Measurements from ENCODE around the gene CABP4. TPM values are rescaled to one million over a fixed set of nuclear protein-coding genes. Genes with fewer than 3 reads are reported as not detected.
"Not testable (repeated sequence)": the region's sequence is repeated elsewhere in the genome, so short reads cannot be mapped to it uniquely, and the experiment has no call there.

CABP4 gene
- total RNA-seq, 1 experiment from 2014 or later, result 2.5 TPM

DNA sequence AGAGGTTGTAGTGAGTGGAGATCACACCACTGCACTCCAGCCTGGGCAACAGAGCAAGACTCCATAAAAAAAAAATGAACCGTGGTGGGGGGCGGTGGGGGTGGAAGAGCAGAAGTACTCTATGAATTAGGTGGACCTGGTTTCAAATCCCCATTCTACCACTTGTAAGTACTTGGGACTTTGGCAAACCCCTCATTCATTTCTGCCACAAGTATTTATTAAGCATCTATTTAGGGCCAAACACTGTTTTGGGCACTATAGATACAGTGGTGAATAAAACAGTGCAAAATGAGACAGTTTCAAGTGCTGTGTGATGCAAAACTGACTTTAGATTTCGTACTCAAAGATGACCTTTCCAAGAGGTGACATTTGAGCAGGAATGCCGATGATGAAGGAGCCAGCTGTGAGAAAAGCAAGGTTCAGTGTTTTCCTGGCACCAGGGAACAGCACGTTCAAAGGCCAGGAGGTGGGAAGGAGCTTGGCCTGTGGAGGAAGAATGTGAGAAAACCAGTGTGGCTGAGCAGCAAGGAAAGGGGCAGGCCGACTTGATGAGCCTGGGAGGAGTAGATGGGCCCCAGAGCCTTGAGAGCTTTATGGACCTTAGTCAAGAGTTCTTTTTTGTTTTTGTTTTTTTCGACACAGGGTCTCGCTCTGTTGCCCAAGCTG lies 15.3 kb downstream of the CABP4 start:
- intact Hi-C loops (cut with micrococcal nuclease; ENCODE audit: unreplicated experiment), result no loop called here
- Histone ChIP-seq H2AFZ (no peak overlapping the region), H3K4me1 (replicated peaks; ENCODE audit: insufficient read depth) (peaks cover 24% of the 10 kb centered on the region), H3F3A (ENCODE audit: insufficient read depth, low read depth) (peaks cover 21% of the 10 kb centered on the region), H3K27me3 (ENCODE audit: insufficient read depth, low read depth) (no peaks in the 10 kb centered on the region), H3K79me2 (ENCODE audit: low read depth) (peaks cover 33% of the 10 kb centered on the region), H3K4me2 (no peak overlapping the region), H3K9me2 (ENCODE audit: insufficient read depth) (no peaks in the 10 kb centered on the region), H4K20me1 (ENCODE audit: insufficient read depth) (no peaks in the 10 kb centered on the region), H3K36me3 (ENCODE audit: low read depth) (no peaks in the 10 kb centered on the region), H3K27ac (no peak overlapping the region), H3K9me3 (ENCODE audit: insufficient read depth, low read depth) (no peaks in the 10 kb centered on the region), H3K4me3 (no peak overlapping the region)
- POLR2A ChIA-PET (ENCODE audit: unreplicated experiment), result interaction anchor here (0.6 kb wide), 1 partner anchor 46 kb away, joined by 3 read pairs; no protein-coding TSS in a partner anchor
- TF ChIP-seq, protein P1, sequence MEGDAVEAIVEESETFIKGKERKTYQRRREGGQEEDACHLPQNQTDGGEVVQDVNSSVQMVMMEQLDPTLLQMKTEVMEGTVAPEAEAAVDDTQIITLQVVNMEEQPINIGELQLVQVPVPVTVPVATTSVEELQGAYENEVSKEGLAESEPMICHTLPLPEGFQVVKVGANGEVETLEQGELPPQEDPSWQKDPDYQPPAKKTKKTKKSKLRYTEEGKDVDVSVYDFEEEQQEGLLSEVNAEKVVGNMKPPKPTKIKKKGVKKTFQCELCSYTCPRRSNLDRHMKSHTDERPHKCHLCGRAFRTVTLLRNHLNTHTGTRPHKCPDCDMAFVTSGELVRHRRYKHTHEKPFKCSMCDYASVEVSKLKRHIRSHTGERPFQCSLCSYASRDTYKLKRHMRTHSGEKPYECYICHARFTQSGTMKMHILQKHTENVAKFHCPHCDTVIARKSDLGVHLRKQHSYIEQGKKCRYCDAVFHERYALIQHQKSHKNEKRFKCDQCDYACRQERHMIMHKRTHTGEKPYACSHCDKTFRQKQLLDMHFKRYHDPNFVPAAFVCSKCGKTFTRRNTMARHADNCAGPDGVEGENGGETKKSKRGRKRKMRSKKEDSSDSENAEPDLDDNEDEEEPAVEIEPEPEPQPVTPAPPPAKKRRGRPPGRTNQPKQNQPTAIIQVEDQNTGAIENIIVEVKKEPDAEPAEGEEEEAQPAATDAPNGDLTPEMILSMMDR (conservative IDR thresholded peaks at IDR 0.05), result no peak
- TF ChIP-seq EZH2 (IDR thresholded peaks at IDR 0.05; ENCODE audit: low read depth), result no peak
- no TSS peak for BruUV-seq (replicated peaks)
- CTCF ChIA-PET, result no interaction called here
- DNase-seq, result no peak

DNA sequence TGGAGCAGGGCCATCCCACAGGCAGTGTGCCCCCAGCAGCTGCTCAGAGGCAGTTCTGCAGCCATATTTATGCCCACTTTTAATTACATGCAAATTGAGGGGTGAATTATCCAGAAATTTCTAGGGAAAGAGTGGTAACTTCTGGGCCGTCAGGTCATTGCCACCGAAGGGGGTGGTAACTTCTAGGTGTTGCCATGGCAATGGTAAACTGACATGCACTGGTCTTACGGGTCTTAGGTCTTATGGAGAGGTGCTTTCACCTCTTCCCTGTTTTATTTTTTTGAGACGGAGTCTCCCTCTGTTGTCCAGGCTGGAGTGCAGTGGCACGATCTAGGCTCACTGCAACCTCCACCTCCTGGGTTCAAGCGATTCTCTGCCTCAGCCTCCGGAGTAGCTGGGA lies 17.7 kb downstream of the CABP4 start:
- no peaks in the 10 kb centered on the region for H3K27me3 ChIP-seq (ENCODE audit: insufficient read depth, low read depth)
- DNase-seq, result no peak
- no peak overlapping the region for H3K4me3 ChIP-seq
- H3F3A ChIP-seq (ENCODE audit: insufficient read depth, low read depth), result peaks cover 4% of the 10 kb centered on the region; the same call in 1 of the 2 replicates
- ChIA-PET POLR2A (ENCODE audit: unreplicated experiment) (interaction anchor here (0.6 kb wide), 1 partner anchor 48 kb away, joined by 3 read pairs; no protein-coding TSS in a partner anchor), CTCF (no interaction called here)
- peaks cover 6% of the 10 kb centered on the region for H3K4me1 ChIP-seq (replicated peaks; ENCODE audit: insufficient read depth)
- H4K20me1 ChIP-seq (ENCODE audit: insufficient read depth), result no peaks in the 10 kb centered on the region
- H3K9me3 ChIP-seq (ENCODE audit: insufficient read depth, low read depth), result no peaks in the 10 kb centered on the region
- no peak for TF ChIP-seq EZH2 (IDR thresholded peaks at IDR 0.05; ENCODE audit: low read depth)
- TF ChIP-seq, protein P1 (conservative IDR thresholded peaks at IDR 0.05), result no peak
- no TSS peak for BruUV-seq (replicated peaks)
- H3K79me2 ChIP-seq (ENCODE audit: low read depth), result peaks cover 9% of the 10 kb centered on the region; the same call in 1 of the 2 replicates
- H3K36me3 ChIP-seq (ENCODE audit: low read depth), result no peaks in the 10 kb centered on the region
- H2AFZ ChIP-seq, result no peak overlapping the region
- intact Hi-C loops (cut with micrococcal nuclease; ENCODE audit: unreplicated experiment), result no loop called here
- no peak overlapping the region for H3K4me2 ChIP-seq
- no peak overlapping the region for H3K27ac ChIP-seq
- no peaks in the 10 kb centered on the region for H3K9me2 ChIP-seq (ENCODE audit: insufficient read depth)

DNA sequence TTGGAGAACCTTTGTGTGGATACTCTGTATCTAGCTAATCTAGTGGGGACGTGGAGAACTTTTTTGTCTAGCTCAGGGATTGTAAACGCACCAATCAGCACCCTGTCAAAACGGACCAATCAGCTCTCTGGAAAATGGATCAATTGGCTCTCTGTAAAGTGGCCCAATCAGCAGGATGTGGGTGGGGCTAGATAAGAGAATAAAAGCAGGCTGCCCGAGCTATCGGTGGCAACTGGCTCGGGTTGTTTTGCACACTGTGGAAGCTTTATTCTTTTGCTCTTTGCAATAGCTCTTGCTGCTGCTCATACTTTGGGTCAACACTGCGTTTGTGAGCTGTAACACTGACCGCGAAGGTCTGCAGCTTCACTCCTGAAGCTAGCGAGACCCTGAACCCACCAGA lies 21.5 kb downstream of the CABP4 start:
- H3K4me1 ChIP-seq (replicated peaks; ENCODE audit: insufficient read depth); H3K4me2 ChIP-seq; H3K4me3 ChIP-seq; H2AFZ ChIP-seq; H3K27ac ChIP-seq; H3K9me3 ChIP-seq (ENCODE audit: insufficient read depth, low read depth); H4K20me1 ChIP-seq (ENCODE audit: insufficient read depth); intact Hi-C loops (cut with micrococcal nuclease; ENCODE audit: unreplicated experiment); H3K27me3 ChIP-seq (ENCODE audit: insufficient read depth, low read depth); CTCF ChIA-PET; H3K36me3 ChIP-seq (ENCODE audit: low read depth); BruUV-seq (replicated peaks); H3K79me2 ChIP-seq (ENCODE audit: low read depth); H3K9me2 ChIP-seq (ENCODE audit: insufficient read depth); POLR2A ChIA-PET (ENCODE audit: unreplicated experiment): not testable (repeated sequence)
- DNase-seq, result peak in 1 of 2 experiments; percentile 33
- H3F3A ChIP-seq (ENCODE audit: insufficient read depth, low read depth), result peaks cover 16% of the 10 kb centered on the region

DNA sequence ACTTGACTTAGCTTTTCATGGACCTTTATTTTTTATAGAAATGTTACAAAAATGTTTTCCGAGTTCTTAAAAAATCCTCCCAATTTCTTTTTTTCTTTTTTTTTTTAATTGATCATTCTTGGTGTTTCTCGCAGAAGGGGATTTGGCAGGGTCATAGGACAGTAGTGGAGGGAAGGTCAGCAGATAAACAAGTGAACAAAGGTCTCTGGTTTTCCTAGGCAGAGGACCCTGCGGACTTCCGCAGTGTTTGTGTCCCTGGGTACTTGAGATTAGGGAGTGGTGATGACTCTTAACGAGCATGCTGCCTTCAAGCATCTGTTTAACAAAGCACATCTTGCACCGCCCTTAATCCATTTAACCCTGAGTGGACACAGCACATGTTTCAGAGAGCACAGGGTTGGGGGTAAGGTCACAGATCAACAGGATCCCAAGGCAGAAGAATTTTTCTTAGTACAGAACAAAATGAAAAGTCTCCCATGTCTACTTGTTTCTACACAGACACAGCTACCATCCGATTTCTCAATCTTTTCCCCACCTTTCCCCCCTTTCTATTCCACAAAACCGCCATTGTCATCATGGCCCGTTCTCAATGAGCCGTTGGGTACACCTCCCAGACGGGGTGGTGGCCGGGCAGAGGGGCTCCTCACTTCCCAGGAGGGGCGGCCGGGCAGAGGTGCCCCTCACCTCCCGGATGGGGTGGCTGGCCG lies 22.3 kb downstream of the CABP4 start:
- H4K20me1 ChIP-seq (ENCODE audit: insufficient read depth); DNase-seq; H3K27me3 ChIP-seq (ENCODE audit: insufficient read depth, low read depth); H2AFZ ChIP-seq; CTCF ChIA-PET; intact Hi-C loops (cut with micrococcal nuclease; ENCODE audit: unreplicated experiment); H3K4me1 ChIP-seq (replicated peaks; ENCODE audit: insufficient read depth); H3K36me3 ChIP-seq (ENCODE audit: low read depth); H3K79me2 ChIP-seq (ENCODE audit: low read depth); H3K9me2 ChIP-seq (ENCODE audit: insufficient read depth); H3K4me3 ChIP-seq; H3K9me3 ChIP-seq (ENCODE audit: insufficient read depth, low read depth); H3K27ac ChIP-seq; H3K4me2 ChIP-seq; BruUV-seq (replicated peaks): not testable (repeated sequence)
- H3F3A ChIP-seq (ENCODE audit: insufficient read depth, low read depth), result peaks cover 20% of the 10 kb centered on the region
- POLR2A ChIA-PET (ENCODE audit: unreplicated experiment), result interaction anchor here (0.6 to 0.7 kb wide), 2 partner anchors 81 to 123 kb away, joined by 3 to 22 read pairs; no protein-coding TSS in a partner anchor
